ENCODE measurements around the gene INTU. TPM values are rescaled to one million over a fixed set of nuclear protein-coding genes. Genes with fewer than 3 reads are reported as not detected.
"Not testable (repeated sequence)": the region's sequence is repeated elsewhere in the genome, so short reads cannot be mapped to it uniquely, and the experiment has no call there.

The INTU gene
- total RNA-seq = 1 to 10 TPM; 5.9 to 8.7 (median 7.1) TPM

DNA sequence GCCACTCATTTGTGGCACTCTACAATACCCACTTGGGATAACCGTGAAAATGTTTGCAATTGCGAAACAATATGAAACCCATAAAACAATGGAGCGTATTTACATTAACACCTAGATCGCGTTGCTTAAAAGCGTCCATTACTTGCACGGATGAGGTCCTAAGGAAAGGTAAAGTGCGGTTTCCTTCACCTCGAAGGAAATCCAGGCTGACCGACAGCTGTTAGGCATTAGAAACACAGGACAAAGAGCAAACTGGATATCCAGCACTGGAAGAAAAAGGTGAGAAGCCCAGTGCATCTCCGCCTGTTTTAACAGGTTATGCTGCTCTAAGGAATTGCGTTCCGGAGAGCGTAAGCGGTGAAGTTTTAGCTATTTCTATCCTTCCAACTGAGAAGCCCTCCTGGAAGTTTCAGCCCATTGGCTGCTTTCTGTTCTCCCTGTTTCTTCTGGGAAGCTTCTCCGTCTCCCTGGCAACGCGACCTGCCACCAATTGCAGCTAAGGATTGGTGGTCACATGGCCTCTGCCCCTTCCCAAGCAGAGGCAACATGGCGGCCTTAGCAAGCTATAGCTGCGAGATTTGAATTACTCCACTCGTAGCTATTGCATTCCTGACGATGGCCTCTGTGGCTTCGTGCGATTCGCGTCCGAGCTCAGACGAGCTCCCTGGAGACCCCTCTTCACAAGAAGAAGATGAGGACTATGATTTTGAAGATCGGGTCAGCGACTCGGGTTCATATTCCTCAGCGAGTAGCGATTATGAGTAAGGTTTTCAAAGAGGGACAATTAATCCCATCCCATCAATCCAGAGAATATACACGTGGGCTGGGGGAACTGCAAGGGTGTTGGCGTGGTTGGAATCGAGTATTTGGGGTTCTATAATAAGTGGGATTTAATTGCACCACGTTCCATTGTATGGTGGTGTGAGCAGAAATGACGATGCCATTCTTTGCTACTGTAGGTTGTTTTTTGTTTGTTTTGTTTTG, at the start of gene INTU:
Gene INTU (plus strand): TSS at position 538 of the 984 bp plus-strand sequence. CDS start 78 bp downstream, at position 616.
- H3K4me3 ChIP-seq = peak within 1 kb of the TSS; percentile 64 to 77 (median 72)
- intact Hi-C loops (cut with DNase I) = loop anchor here (5.0 to 10.0 kb wide), 2 partner anchors 150 to 332 kb away; partner anchors contain the start of genes ABHD18, HSPA4L and MFSD8
- no peaks in the 10 kb centered on the region for H3K36me3 ChIP-seq
- no peaks in the 10 kb centered on the region for H3K27me3 ChIP-seq
- H3K27ac ChIP-seq (replicated peaks in 1 of 4) = peak within 1 kb of the TSS; percentile 44 to 82 (median 68)
- DNase-seq (ENCODE audit: extremely low spot score) = peak; percentile 98
- peaks cover 3 to 26% (median 12%) of the 10 kb centered on the region in 4 donors for H3K4me1 ChIP-seq
- TF ChIP-seq, protein P1, sequence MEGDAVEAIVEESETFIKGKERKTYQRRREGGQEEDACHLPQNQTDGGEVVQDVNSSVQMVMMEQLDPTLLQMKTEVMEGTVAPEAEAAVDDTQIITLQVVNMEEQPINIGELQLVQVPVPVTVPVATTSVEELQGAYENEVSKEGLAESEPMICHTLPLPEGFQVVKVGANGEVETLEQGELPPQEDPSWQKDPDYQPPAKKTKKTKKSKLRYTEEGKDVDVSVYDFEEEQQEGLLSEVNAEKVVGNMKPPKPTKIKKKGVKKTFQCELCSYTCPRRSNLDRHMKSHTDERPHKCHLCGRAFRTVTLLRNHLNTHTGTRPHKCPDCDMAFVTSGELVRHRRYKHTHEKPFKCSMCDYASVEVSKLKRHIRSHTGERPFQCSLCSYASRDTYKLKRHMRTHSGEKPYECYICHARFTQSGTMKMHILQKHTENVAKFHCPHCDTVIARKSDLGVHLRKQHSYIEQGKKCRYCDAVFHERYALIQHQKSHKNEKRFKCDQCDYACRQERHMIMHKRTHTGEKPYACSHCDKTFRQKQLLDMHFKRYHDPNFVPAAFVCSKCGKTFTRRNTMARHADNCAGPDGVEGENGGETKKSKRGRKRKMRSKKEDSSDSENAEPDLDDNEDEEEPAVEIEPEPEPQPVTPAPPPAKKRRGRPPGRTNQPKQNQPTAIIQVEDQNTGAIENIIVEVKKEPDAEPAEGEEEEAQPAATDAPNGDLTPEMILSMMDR (IDR thresholded peaks at IDR 0.05) = no peak
- peak; percentile 72 to 76 for TF ChIP-seq POLR2AphosphoS5 (IDR thresholded peaks at IDR 0.05)
- TF ChIP-seq POLR2A (IDR thresholded peaks at IDR 0.05; ENCODE audit: low read depth) = no peak
- no peak for TF ChIP-seq EP300 (IDR thresholded peaks at IDR 0.05)
- WGBS = 1% methylated on average over 38 of the region's 38 CpGs
- no peaks in the 10 kb centered on the region for H3K9me3 ChIP-seq

DNA sequence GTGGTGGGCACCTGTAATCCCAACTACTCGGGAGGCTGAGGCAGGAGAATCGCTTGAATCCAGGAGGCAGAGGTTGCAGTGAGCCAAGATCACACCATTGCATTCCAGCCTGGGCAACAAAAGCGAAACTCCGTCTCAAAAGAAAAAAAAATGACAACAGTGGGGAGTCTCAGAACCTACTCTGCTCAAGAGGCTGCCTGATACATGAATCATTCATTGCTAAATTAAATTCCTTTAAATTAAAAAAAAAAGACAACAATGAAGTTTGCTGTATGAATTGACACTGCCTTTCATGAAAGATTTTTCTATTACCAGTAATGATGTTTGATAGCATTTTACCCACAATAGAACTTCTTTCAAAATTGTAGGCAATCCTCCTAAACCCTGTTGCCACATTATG, 46.3 kb upstream of the INTU start:
- intact Hi-C loops (cut with DNase I) = not testable (repeated sequence)

DNA sequence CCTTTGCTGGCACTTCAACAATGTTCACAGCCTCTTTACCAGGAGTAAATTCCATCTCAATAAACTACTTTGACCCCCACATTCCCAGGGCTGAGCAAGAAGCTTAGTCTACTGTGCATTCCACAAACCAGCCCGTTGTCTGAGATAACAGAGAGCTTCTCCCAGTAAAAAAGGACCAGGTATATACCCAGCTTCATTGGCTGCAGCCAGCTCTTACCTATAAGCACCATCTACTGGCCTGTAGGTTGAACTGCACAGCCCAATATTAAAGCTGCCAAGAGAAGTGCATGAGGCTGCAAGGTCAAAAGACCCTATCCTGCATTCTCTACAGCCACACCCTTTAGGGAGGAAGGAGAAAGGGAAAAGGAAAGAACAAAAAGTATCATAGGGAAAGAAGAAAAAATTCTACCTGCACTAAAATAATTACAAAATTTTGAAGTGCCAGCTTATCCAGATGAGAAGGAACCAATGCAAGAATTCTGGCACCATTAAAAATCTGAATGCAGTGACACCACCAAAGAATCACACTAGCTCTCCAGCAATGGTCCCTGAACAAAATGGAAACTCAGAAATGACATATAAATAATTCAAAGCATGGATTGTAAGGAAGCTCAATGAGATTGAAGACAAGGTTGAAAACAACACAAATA, 45.7 kb upstream of the INTU start:
- H3K27ac ChIP-seq (replicated peaks in 1 of 4) = no peak overlapping the region
- H3K9me3 ChIP-seq = no peaks in the 10 kb centered on the region
- no peaks in the 10 kb centered on the region for H3K27me3 ChIP-seq
- TF ChIP-seq, protein P1 (IDR thresholded peaks at IDR 0.05) = peak in 2 of 3 experiments; percentile 25 to 66
- TF ChIP-seq POLR2AphosphoS5 (IDR thresholded peaks at IDR 0.05) (no peak), POLR2A (IDR thresholded peaks at IDR 0.05; ENCODE audit: low read depth) (no peak)
- 0% methylated on average over 1 of the region's 1 CpG for WGBS
- no peaks in the 10 kb centered on the region for H3K4me1 ChIP-seq
- intact Hi-C loops (cut with DNase I) = no loop called here
- H3K4me3 ChIP-seq = no peak overlapping the region
- no peaks in the 10 kb centered on the region for H3K36me3 ChIP-seq
- DNase-seq (ENCODE audit: extremely low spot score) = no peak

More for the DNA sequence above, 46.3 kb upstream of the INTU start:
- not testable (repeated sequence) for H3K27ac ChIP-seq (replicated peaks in 1 of 4); H3K9me3 ChIP-seq; DNase-seq (ENCODE audit: extremely low spot score); H3K27me3 ChIP-seq; H3K36me3 ChIP-seq; H3K4me1 ChIP-seq; H3K4me3 ChIP-seq
- WGBS = 85% methylated on average over 4 of the region's 4 CpGs

DNA sequence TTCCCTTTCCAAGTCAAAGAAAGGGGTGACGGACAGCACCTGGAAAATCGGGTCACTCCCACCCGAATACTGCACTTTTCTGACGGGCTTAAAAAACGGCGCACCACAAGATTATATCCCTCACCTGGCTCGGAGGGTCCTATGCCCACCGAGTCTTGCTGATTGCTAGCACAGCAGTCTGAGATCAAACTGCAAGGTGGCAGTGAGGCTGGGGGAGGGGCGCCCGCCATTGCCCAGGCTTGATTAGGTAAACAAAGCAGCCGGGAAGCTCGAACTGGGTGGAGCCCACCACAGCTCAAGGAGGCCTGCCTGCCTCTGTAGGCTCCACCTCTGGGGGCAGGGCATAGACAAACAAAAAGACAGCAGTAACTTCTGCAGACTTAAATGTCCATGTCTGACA, 43.6 kb upstream of the INTU start:
- DNase-seq (ENCODE audit: extremely low spot score); H3K27me3 ChIP-seq; H3K36me3 ChIP-seq; H3K27ac ChIP-seq (replicated peaks in 1 of 4); H3K4me3 ChIP-seq; intact Hi-C loops (cut with DNase I); H3K4me1 ChIP-seq; H3K9me3 ChIP-seq: not testable (repeated sequence)
- WGBS = 87% methylated on average over 11 of the region's 12 CpGs

DNA sequence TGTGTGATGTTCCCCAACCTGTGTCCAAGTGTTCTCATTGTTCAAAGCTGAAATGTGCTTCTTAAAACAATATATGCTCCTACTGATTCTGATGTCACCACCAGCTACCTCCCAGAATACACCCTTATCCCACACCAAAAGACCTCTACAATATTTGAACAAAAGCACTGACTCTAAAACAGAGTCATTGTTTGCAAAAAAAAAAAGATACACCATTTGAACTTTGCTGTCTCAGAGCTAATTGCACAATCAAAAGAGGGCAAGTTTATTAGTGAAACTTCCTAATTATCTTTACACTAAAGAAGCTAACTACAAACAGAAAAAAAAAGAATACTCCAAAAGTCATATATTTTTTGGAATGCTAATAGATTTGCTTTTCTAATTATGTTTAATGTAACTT, 34.1 kb upstream of the INTU start:
- Histone ChIP-seq H3K4me3 (no peak overlapping the region), H3K9me3 (no peaks in the 10 kb centered on the region), H3K36me3 (no peaks in the 10 kb centered on the region), H3K27ac (replicated peaks in 1 of 4) (no peak overlapping the region), H3K27me3 (no peaks in the 10 kb centered on the region), H3K4me1 (no peaks in the 10 kb centered on the region)
- TF ChIP-seq EP300 (IDR thresholded peaks at IDR 0.05) (no peak), POLR2AphosphoS5 (IDR thresholded peaks at IDR 0.05) (no peak), POLR2A (IDR thresholded peaks at IDR 0.05; ENCODE audit: low read depth) (no peak)
- TF ChIP-seq, protein P1 (IDR thresholded peaks at IDR 0.05) = no peak
- intact Hi-C loops (cut with DNase I) = no loop called here
- DNase-seq (ENCODE audit: extremely low spot score) = no peak
